SU-DHL-6 (cell line): Measurements from ENCODE around the gene EPC2.
"Not testable (repeated sequence)": the region's sequence is repeated elsewhere in the genome, so short reads cannot be mapped to it uniquely, and the experiment has no call there.

Source experiments
- EZH2phosphoT487 ChIP-seq: fragments of 200-600 bp; sonication (generic), shearing (Covaris generic); conservative IDR thresholded peaks from 2 replicates; pipeline ENCODE4 v1.6.1; 2018; ENCODE audit warnings: mild to moderate bottlenecking, antibody characterized with exemption, low read length, moderate library complexity, mixed read lengths
- TF ChIP-seq, protein P1 (sequence below): fragments of 200-600 bp; sonication (generic); IDR thresholded peaks from one replicate; pipeline ENCODE4 v1.5.1; 2017; ENCODE audit warnings: antibody characterized with exemption, mild to moderate bottlenecking, low read length, moderate library complexity; ENCODE audit not compliant: insufficient read depth, poor library complexity, severe bottlenecking

DNA sequence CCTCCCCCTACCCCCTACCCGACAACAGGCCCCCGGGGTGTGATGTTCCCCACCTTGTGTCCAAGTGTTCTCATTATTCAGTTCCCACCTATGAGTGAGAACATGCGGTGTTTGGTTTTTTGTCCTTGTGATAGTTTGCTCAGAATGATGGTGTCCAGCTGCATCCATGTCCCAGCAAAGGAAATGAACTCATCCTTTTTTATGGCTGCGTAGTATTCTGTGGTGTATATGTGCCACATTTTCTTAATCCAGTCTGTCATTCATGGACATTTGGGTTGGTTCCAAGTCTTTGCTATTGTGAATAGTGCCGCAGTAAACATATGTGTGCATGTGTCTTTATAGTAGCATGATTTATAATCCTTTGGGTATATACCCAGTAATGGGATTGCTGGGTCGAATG is 37.3 kb downstream of the EPC2 start:
- TF ChIP-seq, protein P1, sequence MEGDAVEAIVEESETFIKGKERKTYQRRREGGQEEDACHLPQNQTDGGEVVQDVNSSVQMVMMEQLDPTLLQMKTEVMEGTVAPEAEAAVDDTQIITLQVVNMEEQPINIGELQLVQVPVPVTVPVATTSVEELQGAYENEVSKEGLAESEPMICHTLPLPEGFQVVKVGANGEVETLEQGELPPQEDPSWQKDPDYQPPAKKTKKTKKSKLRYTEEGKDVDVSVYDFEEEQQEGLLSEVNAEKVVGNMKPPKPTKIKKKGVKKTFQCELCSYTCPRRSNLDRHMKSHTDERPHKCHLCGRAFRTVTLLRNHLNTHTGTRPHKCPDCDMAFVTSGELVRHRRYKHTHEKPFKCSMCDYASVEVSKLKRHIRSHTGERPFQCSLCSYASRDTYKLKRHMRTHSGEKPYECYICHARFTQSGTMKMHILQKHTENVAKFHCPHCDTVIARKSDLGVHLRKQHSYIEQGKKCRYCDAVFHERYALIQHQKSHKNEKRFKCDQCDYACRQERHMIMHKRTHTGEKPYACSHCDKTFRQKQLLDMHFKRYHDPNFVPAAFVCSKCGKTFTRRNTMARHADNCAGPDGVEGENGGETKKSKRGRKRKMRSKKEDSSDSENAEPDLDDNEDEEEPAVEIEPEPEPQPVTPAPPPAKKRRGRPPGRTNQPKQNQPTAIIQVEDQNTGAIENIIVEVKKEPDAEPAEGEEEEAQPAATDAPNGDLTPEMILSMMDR: not testable (repeated sequence)
- not testable (repeated sequence) for TF ChIP-seq EZH2phosphoT487
